ENCODE measurements around the gene EIF4G3. TPM values are rescaled to one million over a fixed set of nuclear protein-coding genes. Genes with fewer than 3 reads are reported as not detected.
"Not testable (repeated sequence)": the region's sequence is repeated elsewhere in the genome, so short reads cannot be mapped to it uniquely, and the experiment has no call there.

Gene EIF4G3, protein sequence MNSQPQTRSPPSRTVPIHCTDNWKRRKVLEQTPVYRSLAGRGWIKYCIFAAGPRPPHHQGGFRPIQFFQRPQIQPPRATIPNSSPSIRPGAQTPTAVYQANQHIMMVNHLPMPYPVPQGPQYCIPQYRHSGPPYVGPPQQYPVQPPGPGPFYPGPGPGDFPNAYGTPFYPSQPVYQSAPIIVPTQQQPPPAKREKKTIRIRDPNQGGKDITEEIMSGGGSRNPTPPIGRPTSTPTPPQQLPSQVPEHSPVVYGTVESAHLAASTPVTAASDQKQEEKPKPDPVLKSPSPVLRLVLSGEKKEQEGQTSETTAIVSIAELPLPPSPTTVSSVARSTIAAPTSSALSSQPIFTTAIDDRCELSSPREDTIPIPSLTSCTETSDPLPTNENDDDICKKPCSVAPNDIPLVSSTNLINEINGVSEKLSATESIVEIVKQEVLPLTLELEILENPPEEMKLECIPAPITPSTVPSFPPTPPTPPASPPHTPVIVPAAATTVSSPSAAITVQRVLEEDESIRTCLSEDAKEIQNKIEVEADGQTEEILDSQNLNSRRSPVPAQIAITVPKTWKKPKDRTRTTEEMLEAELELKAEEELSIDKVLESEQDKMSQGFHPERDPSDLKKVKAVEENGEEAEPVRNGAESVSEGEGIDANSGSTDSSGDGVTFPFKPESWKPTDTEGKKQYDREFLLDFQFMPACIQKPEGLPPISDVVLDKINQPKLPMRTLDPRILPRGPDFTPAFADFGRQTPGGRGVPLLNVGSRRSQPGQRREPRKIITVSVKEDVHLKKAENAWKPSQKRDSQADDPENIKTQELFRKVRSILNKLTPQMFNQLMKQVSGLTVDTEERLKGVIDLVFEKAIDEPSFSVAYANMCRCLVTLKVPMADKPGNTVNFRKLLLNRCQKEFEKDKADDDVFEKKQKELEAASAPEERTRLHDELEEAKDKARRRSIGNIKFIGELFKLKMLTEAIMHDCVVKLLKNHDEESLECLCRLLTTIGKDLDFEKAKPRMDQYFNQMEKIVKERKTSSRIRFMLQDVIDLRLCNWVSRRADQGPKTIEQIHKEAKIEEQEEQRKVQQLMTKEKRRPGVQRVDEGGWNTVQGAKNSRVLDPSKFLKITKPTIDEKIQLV (N-terminal part only)
- 29.4 and 65.3 TPM in 2 replicates for total RNA-seq (2014; rRNA removed; shearing (Covaris generic))

DNA sequence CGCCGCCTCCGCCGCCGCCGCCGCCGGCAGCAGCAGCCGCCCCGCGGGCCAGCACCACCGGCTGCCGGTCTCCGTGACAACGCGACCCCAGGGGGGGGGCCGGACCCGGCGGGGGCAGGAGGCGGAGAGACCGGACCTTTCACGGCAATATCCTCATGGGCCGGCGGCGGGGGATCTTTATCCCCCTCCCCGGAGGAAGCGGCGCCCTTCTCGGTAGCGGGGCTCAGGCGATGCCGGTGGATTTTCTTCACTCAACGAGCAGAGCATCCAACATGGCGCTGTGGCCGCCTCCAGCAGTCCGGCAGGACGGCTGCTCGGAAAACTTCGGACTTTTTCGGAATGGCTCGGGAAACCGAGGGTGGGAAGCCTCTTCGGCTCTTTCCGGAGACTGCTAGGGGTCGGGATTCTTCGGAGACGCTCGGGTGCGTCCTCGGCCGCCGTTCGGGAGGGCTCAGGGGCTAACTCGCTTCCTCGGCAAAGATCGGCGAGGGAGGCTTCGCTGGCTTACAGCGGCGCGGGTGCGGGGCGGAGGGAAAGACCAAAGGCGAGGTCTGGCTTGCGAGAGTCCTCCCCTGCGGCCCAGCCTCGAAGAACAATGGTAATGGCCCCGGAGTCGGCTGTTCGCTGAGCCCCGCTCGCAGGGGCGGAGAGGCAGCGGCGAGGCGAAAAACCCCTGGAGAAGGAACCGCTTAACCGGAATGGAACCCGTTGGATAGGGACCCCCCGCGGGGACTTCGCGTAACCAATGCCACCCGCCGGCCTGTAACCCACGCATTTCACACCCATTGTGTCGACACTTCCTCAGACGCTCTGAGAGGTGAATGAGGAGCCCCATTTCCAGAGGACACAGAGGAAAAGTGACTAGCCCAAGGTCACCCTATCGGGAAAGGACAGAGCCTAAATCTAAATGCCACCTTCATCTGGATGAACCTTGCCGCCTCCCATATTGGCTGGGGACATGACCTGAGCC lies at the start of gene EIF4G3:
Gene EIF4G3 (minus strand): TSS at position 312 of the 970 bp plus-strand sequence. CDS start 174,155 bp downstream, outside the sequence.
- DNase-seq (ENCODE audit: low spot score) = peak; percentile 99

DNA sequence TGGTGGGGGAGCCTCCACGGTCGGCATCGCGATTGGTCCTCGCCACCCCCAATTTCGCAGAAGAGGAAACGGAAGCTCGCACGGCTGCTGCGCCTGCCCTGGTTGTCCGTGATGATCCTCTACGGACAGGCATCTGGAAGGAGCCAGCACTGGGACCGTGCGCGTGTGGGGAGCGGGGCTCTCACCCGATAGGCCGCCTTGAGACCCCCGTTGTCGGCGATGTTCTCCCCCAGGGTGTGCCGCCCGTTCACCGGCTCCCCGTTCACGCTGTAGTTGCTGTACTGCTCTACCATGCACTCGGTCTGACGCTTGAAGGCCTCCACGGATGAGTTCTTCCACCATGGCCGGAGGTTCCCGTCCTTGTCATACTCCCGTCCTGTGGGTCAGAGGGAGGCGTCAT lies 48.4 kb upstream of the EIF4G3 start:
- DNase-seq (ENCODE audit: low spot score) = no peak

DNA sequence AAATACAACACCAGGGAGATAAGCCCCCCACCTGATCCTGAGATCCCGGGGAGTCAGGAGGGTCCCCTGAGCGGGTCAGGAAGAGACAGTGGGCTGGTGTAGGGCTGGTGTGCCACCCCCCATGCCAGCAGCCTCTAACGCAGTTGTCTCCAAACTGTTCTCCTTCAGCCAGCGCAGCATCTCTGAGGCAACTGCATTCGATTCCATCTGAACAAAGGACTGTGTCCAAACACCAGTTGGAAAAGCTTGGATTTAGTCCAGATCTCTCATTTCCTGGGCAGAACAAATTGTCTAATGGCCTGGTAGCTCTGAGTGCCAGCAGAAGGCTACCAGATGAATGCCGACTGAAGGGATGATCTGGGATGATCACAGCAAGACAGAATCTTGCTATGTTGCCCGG lies 44.1 kb upstream of the EIF4G3 start:
- no peak for DNase-seq (ENCODE audit: low spot score)

DNA sequence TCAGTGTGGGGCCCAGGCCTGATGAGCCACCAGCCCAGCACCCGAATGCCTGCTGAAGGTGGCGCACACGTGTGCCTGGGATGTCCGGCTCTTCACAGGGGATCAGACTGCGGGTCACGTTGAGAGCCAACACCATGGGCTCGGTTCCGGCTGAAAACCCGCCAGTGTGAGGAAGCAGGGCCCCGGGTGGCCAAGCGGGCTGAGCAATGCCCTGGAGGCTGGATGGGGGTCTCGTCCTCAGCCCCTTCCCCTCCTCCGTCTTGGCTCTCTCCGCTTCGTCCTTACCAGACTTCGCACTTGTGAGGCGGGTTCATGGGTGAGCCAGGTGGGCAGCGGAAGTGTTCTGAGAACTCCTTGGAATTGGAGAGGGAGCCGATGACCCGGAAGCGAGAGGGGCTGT lies 43.0 kb upstream of the EIF4G3 start:
- DNase-seq (ENCODE audit: low spot score) = no peak

DNA sequence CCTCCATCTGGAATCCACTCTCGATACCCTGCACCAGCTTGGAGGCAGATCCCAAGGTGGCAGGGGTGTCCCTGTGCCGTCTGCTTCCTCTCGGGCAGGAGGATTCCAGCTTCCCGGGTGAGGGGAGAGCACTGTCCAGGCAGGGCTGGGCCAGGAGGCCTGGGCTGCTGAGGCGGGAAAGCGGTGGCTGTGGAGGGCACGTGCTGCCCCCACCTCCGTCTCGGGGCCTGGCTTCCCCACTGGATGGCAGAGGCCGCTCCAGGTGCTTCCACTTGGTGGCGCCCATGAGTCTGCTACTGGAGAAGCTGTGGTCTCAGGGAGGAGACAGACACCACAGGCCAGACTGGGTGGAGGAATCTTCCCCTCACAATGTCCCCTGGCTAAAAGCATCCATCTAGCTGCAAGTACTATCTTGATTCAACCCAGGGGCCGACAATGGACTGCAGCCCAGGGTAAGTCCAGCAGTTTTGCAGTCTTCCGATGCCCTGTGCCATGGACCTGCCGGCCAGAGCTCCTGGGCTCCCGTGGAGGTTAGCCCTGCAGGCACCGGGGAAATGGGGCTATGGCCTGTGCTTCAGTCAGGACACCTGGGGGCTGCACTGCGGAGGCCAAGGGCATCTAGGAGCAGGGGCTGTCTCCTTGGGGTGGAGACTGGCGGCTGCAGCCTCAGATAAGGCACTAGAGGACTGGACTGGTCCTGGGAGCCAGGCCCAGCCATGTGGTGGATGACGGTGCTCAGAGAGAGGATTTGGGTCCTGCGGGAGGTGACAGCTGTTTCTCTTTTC lies 41.3 kb upstream of the EIF4G3 start:
- DNase-seq (ENCODE audit: low spot score) = no peak

DNA sequence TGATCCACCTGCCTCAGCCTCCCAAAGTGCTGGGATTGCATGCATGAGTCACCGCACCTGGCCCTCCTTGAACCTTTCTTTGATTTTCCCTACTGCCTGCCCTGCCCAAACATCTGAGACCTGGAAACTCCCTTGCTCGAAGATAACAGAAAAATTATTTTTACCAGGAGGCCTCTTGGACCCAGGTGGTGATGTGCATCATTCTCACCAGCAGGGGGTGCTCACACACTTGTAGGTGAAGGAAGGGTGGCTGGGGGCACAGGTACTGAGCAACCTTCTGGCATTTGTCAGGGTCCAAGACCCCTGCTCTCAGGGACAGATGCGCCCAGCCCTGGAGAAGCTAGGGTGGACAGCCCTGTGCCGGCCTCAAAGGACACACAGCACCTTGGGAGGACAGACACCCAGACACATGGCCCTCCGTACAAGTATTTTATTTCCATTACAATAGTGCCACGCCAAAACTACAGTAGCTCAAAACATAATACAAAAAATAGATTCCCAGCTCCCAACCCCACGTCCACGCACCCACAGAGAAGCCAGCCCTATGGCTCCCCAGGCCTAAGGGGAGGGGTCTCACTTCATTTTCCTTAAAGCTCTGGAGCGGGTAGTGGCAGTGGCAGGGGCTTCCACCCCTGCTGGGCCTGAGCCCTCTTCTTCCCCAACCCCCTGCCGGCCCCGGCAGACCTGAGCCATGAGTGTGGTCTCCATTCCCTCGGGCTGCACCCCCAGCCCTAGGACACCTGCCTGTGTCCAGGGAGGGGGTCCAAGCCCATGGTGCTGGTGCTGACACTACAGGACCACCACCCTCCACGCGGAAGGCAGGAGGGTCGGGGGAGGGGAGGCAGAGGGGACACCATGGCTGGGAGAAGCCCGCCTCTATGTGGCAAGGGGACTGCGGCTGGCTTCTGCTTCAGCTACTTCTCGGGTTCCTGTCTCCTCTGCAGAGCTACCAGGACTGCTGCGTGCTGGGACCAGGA lies 40.4 kb upstream of the EIF4G3 start:
- DNase-seq (ENCODE audit: low spot score) = peak; percentile 57

DNA sequence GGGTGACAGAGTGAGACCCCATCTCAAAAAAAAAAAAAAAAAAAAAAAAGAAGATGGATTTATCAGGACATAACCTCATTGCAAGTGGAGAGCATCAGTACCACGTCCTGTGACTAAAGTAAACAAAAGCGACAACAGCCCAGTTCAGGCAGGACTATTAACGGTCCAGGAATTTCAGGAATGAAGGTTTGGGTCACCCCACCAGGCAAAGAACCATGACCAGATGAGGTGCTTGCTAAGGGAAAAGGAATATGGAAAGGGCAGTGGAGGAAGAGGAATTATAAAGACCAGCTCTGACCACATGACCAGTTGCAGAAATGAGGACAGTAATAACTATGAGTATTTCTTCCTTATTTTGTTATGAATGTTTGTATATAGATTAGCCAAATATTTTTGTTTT lies 35.4 kb upstream of the EIF4G3 start:
- DNase-seq (ENCODE audit: low spot score) = no peak

DNA sequence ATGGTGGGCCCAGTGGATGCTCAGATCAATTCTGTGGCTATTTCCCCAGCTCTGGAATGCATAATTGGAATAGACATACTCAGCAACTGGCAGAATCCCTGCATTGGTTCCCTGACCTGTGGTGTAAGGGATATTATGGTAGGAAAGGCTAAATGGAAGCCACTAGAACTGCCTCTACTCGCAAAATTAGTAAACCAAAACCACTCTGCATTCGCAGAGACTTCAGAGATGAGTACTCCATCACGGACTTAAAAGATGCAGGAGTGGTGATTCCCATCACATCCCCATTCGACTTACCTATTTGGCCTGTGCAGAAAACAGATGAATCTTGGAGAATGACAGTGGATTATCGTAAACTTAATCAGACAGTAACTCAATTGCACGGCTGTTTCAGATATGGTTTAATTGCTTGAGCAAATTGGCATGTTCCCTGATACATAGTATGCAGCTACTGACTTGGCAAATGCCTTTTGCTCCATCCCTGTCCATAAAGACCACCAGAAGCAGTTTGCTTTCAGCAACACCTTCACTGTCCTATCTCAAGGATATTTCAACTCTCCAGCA lies 31.5 kb upstream of the EIF4G3 start:
- DNase-seq (ENCODE audit: low spot score) = not testable (repeated sequence)

DNA sequence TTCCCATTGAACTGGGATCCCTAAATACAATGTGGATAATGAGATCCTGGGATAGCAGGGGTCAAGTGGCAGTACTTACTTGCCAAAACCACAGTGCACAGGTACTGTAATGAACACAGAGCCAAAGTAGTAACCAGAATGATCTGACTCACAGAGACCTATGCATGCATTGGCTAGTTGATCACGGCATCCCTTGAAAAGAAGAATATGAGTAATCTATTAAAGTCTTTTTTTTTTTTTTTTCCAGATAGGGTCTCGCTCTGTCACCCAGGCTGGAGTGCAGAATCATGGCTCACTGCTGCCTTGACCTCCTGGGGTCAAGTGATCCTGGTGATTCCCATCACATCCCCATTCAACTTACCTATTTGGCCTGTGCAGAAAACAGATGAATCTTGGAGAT lies 29.4 kb upstream of the EIF4G3 start:
- no peak for DNase-seq (ENCODE audit: low spot score)

DNA sequence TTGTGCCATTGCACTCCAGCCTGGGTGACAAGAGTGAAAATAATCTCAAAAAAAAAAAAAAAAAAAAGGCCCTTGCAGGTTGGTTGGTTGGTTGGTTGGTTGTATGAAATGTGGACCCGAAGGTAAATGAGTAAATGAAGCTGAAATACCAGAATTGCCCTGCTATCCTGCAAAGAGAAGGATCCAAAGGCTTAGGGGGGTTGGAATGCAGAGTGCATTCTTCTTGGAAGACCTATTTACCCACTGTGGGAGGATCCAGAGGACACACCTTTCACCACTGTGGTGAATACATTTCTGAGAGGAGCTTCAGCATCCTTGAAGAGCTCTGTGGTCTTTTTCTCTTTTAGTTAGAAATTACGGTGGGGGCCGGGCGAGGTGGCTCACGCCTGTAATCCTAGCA lies 28.7 kb upstream of the EIF4G3 start:
- DNase-seq (ENCODE audit: low spot score) = no peak

DNA sequence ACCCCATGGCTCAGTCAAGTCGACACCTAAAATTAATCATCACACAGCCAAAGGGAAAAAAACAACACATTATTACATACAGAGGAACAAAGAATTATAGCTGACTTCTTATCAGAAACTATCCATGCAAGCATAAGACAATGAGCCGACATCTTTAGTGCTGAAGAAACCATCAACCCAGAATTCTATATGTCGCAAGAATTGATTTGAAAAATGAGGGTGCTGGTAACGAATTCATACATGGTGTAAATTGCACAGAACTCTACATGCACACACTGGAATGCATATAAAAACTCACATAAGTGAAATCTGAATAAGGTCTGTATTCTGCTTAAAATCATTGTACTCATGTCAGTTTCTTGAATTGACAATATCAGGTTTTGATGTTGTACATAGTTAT lies 25.0 kb upstream of the EIF4G3 start:
- no peak for DNase-seq (ENCODE audit: low spot score)

DNA sequence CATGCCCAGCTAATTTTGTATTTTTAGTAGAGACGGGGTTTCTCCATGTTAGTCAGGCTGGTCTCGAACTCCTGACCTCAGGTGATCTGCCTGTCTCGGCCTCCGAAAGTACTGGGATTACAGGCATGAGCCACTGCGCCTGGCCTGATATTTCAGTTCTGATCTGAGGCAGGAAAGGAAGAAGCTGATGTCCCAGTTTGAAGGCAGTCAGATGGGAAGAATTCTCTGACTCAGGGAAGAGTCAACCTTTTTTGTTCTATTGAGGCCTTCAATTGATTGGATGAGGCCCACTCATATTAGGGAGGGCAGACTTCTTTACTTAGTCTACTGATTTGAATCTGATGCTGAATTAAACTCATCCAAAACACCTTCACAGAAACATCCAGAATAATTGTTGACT lies 24.5 kb upstream of the EIF4G3 start:
- not testable (repeated sequence) for DNase-seq (ENCODE audit: low spot score)

DNA sequence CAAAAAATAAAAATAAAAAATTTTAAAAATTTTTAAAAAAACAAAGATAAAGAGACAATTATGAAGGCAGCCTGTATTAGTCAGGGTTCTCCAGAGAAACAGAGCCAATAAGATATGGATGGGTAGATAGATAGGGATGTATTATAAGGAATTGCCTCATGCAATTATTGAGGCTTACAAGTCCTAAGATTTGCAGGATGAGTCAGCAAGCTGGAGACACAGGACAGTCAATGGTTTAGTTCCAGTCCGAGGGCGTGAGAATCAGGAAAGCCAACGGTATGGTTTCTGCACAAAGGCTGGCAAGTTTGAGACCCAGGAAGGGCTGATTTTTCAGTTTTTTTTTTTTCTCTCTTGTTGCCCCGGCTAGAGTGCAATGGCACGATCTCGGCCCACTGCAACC lies 24.1 kb upstream of the EIF4G3 start:
- no peak for DNase-seq (ENCODE audit: low spot score)

DNA sequence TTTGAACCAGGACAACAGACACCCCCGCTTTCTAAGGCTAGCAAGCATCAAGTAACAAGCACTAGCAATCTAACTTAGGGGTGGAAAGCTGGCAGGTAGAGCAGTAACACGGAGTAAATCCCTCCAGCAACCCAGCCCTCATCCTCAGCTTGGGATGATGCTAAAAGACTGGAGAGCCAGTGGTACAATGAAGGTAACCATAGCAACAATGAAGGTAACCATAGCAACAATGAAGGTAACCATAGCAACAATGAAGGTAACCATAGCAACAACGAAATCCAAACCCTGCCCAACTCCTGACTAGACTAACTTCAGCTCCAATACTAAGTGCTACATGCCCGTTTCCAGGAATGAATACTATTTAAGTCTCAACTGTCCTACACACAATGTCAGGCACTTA lies 22.2 kb upstream of the EIF4G3 start:
- no peak for DNase-seq (ENCODE audit: low spot score)

DNA sequence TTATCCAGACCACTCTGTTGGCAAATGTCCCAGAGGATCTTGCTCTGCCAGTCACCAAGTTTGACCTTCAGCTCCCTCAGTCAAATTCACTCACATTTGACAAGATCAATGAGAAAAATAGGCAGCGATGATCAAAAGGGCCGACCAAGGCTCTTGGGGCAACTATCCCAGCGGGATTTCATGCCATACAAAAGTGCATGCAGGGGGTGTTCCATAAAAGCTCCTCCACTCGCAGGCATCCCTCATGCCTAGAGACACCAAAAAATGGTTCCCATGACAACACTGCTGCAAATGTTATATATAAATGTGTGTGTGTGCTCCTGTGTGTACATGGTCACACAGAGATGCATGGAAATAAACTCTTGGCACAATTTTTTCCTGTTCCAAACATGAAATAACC lies 16.2 kb upstream of the EIF4G3 start:
- no peak for DNase-seq (ENCODE audit: low spot score)

DNA sequence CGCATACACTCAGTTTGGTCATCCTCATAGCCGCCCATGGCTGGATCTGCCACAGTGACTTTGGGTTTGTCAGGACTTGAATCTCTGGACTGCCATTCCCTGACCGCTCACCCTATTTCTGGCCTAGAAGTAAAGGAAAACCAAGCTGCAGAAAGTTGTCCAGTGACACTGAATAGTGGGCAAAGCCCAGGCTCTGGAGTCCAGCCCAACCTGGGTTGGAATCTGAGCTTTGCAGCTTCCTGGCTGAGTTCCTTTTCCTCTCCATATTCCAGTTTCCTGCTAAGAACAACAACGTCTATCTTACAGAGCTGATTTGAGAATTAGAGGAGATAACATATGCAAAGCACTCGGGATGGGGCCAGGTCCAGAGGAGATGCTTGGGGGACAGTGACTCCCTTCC lies 15.6 kb upstream of the EIF4G3 start:
- no peak for DNase-seq (ENCODE audit: low spot score)

DNA sequence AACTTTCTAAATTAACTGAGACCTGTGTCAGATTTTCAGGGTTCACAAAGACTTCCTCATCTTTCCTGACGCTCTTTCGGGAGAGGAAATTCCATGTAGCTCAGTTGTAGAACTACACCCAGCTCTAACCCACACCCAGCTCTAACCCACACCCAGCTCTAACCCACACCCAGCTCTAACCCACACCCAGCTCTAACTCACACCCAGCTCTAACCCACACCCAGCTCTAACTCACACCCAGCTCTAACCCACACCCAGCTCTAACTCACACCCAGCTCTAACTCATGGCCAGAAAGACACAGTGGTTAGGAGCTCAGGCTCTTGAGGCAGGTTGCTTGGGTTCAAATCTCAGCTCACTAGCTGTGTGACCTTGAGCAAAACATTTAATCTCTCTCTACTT lies 14.1 kb upstream of the EIF4G3 start:
- not testable (repeated sequence) for DNase-seq (ENCODE audit: low spot score)

DNA sequence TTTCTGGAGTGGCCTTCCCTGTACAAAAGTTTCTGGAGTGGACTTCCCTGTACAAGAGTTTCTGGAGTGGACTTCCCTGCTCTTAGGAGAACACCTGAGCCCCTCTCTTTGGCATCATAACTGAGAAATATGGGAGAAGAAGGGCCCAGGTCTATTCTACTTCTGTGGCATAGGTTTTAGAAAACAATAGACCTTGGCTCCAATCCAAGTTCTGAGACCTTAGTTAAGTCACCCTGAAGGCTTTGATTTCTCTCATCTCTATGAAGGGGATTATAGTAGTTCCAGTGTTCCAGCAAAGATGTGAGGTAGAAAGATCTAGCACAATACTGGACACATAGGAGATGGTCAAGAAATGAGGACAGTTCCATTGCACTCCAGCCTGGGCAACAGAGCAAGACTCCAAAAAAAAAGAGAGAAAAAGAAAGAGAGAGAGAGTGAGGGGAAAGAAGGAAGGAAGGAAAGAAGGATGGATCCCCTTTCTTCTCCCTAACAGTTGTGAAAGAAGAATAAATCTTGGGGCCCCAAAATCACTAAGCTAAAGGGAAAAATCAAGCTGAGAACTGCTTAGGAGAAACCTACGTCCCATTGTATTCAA lies 13.3 kb upstream of the EIF4G3 start:
- DNase-seq (ENCODE audit: low spot score) = no peak
